Endodermal cell (in vitro differentiated cells): Measurements from ENCODE around the gene LRRC49. TPM values are rescaled to one million over a fixed set of nuclear protein-coding genes. Genes with fewer than 3 reads are reported as not detected.

Source experiments
- DNase-seq: peaks from one replicate; pipeline ENCODE4 v3.0.0-alpha.2; 2017
- H3K27ac ChIP-seq: 2 replicates; pipeline ENCODE4 v1.5.1; 2013; ENCODE audit warnings: mild to moderate bottlenecking, low read depth, low read length, moderate library complexity
- H3K27me3 ChIP-seq: 2 replicates; pipeline ENCODE4 v1.6.1; 2013; ENCODE audit warnings: mild to moderate bottlenecking, low read length, moderate library complexity; ENCODE audit not compliant: insufficient read depth, control insufficient read depth, poor library complexity, severe bottlenecking
- H3K36me3 ChIP-seq: 2 replicates; pipeline ENCODE4 v1.7.0; 2013; ENCODE audit warnings: mild to moderate bottlenecking, low read length, moderate library complexity; ENCODE audit not compliant: control insufficient read depth, insufficient read depth
- H3K4me1 ChIP-seq: one replicate; pipeline ENCODE4 v1.7.0; 2013; ENCODE audit warnings: low read length; ENCODE audit not compliant: control insufficient read depth, insufficient read depth
- H3K4me3 ChIP-seq: 2 replicates; pipeline ENCODE4 v1.5.1; 2013; ENCODE audit warnings: mild to moderate bottlenecking, low read length, moderate library complexity
- H3K9ac ChIP-seq: 2 replicates; pipeline ENCODE4 v1.6.1; 2013; ENCODE audit warnings: mild to moderate bottlenecking, low read length, moderate library complexity; ENCODE audit not compliant: poor library complexity, severe bottlenecking; ENCODE audit errors: extremely low read depth
- H3K9me3 ChIP-seq: 2 replicates; pipeline ENCODE4 v1.6.1; 2013; ENCODE audit warnings: mild to moderate bottlenecking, low read length, moderate library complexity; ENCODE audit not compliant: control insufficient read depth
- H3K27ac Mint-ChIP-seq: 2 replicates; pipeline ENCODE4 v1.8.0; 2020; ENCODE audit warnings: mixed read lengths
- H3K27me3 Mint-ChIP-seq: 2 replicates; pipeline ENCODE4 v1.8.0; 2021; ENCODE audit warnings: mild to moderate bottlenecking, mixed read lengths; ENCODE audit not compliant: insufficient read depth
- H3K36me3 Mint-ChIP-seq: 2 replicates; pipeline ENCODE4 v1.8.0; 2020; ENCODE audit warnings: low read depth, mixed read lengths
- H3K4me1 Mint-ChIP-seq: 2 replicates; pipeline ENCODE4 v1.8.0; 2020; ENCODE audit warnings: mixed read lengths
- H3K4me3 Mint-ChIP-seq: 2 replicates; pipeline ENCODE4 v1.8.0; 2020; ENCODE audit warnings: mild to moderate bottlenecking, moderate library complexity, mixed read lengths
- H3K9me3 Mint-ChIP-seq: 2 replicates; pipeline ENCODE4 v1.8.0; 2020; ENCODE audit warnings: mild to moderate bottlenecking, mixed read lengths
- CTCF ChIP-seq: fragments of 200-600 bp; sonication (generic); conservative IDR thresholded peaks from 2 replicates; pipeline ENCODE4 v1.5.0; 2021; ENCODE audit warnings: antibody characterized with exemption, mild to moderate bottlenecking
- WGBS, 2 experiments: methylation state at CpG; one replicate each; pipeline versions ENCODE4 v1.1.5 to v1.1.7; 2013; ENCODE audit warnings: missing lambda C conversion rate in 2 of 2, mixed read lengths in 1 of 2; ENCODE audit not compliant: insufficient coverage in 1 of 2, insufficient read length in 1 of 2; 5-methylcytosine and 5-hydroxymethylcytosine counted together
- total RNA-seq, 2 donors: library from RNA; stranded (reverse); fragmentation: NEBNext Ultra II Directional in 1 of 2; extraction: Animal tissue kit (Norgen Biotek cat#: 25700) in 1 of 2; gene quantifications; 2 replicates in 1 of 2; 3 replicates in 1 of 2; pipeline ENCODE4 v1.2.1, GENCODE V29; 2021

Gene LRRC49
- total RNA-seq, 2 donors from 2014 or later: 6.6 to 10.7 TPM

GRCh38 chr15:70963199-70963598 is 70.6 kb downstream of the LRRC49 start:
- Histone ChIP-seq H3K9me3 (no peaks in the 10 kb centered on the region), H3K9ac (no peak overlapping the region), H3K36me3 (no peaks in the 10 kb centered on the region), H3K27ac (no peak overlapping the region), H3K27me3 (no peaks in the 10 kb centered on the region), H3K4me3 (no peak overlapping the region), H3K4me1 (no peaks in the 10 kb centered on the region)
- no peak for DNase-seq
- Mint-ChIP-seq H3K27ac (no peak overlapping the region), H3K36me3 (no peaks in the 10 kb centered on the region), H3K4me3 (no peak overlapping the region), H3K4me1 (no peaks in the 10 kb centered on the region), H3K27me3 (no peaks in the 10 kb centered on the region), H3K9me3 (no peaks in the 10 kb centered on the region)
- 95% methylated on average over 1 of the region's 1 CpG; no CpG with 5 or more reads in 1 of the 2 experiments for WGBS, 2 experiments
- no peak for TF ChIP-seq CTCF

- TF ChIP-seq CTCF: no peak
- no peak overlapping the region for H3K27ac Mint-ChIP-seq
- 100% methylated on average over 2 to 4 of the region's 5 CpGs for WGBS, 2 experiments
- peaks cover 2% of the 10 kb centered on the region for H3K9me3 Mint-ChIP-seq
- H3K4me1 ChIP-seq: no peaks in the 10 kb centered on the region
- no peaks in the 10 kb centered on the region for H3K27me3 ChIP-seq
- H3K36me3 Mint-ChIP-seq: no peaks in the 10 kb centered on the region
- H3K9me3 ChIP-seq: no peaks in the 10 kb centered on the region
- DNase-seq: no peak
- no peak overlapping the region for H3K27ac ChIP-seq
- H3K27me3 Mint-ChIP-seq: no peaks in the 10 kb centered on the region
- H3K9ac ChIP-seq: no peak overlapping the region
- no peaks in the 10 kb centered on the region for H3K4me1 Mint-ChIP-seq
- no peaks in the 10 kb centered on the region for H3K36me3 ChIP-seq
- H3K4me3 Mint-ChIP-seq: no peak overlapping the region
- no peak overlapping the region for H3K4me3 ChIP-seq
Observed at GRCh38 chr15:70964058-70964457, 71.4 kb downstream of the LRRC49 start.

- DNase-seq: no peak
- Mint-ChIP-seq H3K4me3 (no peak overlapping the region), H3K9me3 (peaks cover 2% of the 10 kb centered on the region), H3K27me3 (no peaks in the 10 kb centered on the region), H3K27ac (no peak overlapping the region), H3K4me1 (no peaks in the 10 kb centered on the region), H3K36me3 (no peaks in the 10 kb centered on the region)
- no peak overlapping the region for H3K4me3 ChIP-seq
- no peaks in the 10 kb centered on the region for H3K27me3 ChIP-seq
- H3K27ac ChIP-seq: no peak overlapping the region
- 100% methylated on average over 1 of the region's 1 CpG for WGBS, 2 experiments
- no peak for TF ChIP-seq CTCF
- no peaks in the 10 kb centered on the region for H3K36me3 ChIP-seq
- H3K9ac ChIP-seq: no peak overlapping the region
- no peaks in the 10 kb centered on the region for H3K4me1 ChIP-seq
- no peaks in the 10 kb centered on the region for H3K9me3 ChIP-seq
Observed at GRCh38 chr15:70964686-70965085, 72.1 kb downstream of the LRRC49 start.
